ENCODE results near the gene ZBTB38.

The ZBTB38 gene

DNA sequence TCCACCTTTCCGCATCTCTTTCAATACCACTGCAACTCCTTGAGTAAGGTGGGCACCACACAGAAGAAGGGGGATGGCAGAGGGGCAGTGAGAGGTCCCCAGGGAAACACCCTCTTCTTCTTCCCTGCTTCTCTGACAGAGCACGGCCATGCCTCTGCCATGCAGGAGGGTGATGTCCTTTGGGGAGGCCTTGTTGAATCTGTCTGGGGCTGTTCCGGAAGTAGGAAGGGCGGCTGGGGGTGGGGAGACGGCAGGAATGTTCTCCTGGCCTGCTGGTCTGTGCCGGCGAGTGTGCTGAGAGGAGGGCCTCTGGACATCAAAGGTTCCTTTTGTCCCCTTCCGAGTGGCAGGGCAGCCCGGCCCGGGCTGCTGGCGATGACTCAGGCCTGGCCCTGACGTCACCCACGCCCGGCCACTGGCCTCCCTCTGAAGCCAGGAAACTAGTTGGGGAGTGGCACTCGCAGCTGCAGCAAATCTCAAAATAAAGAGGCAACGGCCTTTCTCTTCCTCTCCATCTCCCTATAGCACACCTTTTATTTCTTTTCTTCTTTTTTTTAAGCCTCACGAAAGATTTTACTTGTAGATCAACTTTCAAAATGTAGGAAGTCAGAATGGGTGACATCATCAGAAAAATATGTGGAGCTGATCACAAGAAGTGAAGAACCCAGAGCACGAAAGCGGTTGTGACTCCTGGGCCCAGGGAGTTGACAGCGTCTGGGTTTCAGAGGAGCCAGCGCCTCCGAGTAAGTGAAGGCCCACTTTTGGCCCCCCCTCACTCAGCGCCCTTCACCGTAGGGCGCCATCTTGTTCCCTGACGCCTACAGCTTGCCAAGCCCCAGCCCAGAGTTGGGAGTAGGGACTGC lies at the start of gene ZBTB38:
Gene ZBTB38 (plus strand): TSS at position 443 of the 863 bp plus-strand sequence. CDS start 73,885 bp downstream, outside the sequence.
- Histone ChIP-seq H3K27ac (peak within 1 kb of the TSS; percentile 15 to 95 (median 81)), H3K4me3 (peak within 1 kb of the TSS in 4 of 7 experiments; percentile 2 to 14 (median 4))

GRCh38 chr3:141320399-141321108 lies 47.8 kb upstream of the ZBTB38 start:
- Histone ChIP-seq H3K4me3 (no peak overlapping the region), H3K27ac (peak overlapping the region in 6 of 21 experiments; percentile 23 to 70 (median 62))

DNA sequence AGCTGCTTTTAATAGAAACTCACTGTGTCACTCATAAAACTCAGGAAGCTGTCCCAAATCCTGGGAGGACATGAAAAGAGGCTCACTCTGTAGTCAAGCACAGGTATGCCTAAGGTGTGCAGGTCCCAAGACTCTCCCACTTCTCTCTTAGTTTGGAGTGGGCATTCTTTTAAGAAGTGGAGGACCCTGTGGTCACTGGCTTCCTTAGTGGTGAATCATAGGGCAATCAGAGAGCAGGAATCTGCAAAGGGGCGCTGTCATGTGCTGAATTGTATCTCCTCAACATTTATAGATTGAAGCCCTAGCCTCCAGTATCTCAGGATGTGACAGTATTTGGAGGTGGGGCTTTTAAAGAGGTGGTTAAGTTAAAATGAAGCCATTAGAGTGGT lies 47.2 kb upstream of the ZBTB38 start:
- no peak overlapping the region for H3K4me3 ChIP-seq
- H3K27ac ChIP-seq = peak overlapping the region in 6 of 21 experiments; percentile 23 to 70 (median 62)

GRCh38 chr3:141323936-141324704 lies 44.2 kb upstream of the ZBTB38 start:
- no peak overlapping the region for H3K27ac ChIP-seq
- no peak overlapping the region for H3K4me3 ChIP-seq

GRCh38 chr3:141326123-141326522 lies 42.2 kb upstream of the ZBTB38 start:
- Histone ChIP-seq H3K4me3 (no peak overlapping the region), H3K27ac (no peak overlapping the region)

DNA sequence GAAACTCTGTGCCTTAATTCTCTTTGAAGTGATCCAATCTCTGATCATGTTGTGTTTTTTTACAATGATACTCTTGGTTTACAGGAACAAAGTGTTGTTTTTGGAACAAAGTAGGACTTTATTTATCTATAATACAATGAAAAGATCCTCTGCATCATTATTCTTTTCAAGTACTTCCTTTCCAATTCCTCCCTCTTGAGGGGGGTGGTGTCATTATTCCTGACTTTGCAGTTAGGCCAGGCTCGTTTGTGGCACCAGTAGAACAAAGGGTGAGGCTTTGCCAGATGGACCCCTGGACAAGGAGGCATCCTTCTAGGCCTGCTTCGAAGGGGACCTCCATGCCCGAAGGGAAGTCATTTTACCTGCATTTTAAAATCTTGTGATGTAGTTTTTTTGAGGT lies 41.7 kb upstream of the ZBTB38 start:
- H3K27ac ChIP-seq = no peak overlapping the region
- no peak overlapping the region for H3K4me3 ChIP-seq

GRCh38 chr3:141328286-141329166 lies 39.8 kb upstream of the ZBTB38 start:
- H3K4me3 ChIP-seq = no peak overlapping the region
- no peak overlapping the region for H3K27ac ChIP-seq

DNA sequence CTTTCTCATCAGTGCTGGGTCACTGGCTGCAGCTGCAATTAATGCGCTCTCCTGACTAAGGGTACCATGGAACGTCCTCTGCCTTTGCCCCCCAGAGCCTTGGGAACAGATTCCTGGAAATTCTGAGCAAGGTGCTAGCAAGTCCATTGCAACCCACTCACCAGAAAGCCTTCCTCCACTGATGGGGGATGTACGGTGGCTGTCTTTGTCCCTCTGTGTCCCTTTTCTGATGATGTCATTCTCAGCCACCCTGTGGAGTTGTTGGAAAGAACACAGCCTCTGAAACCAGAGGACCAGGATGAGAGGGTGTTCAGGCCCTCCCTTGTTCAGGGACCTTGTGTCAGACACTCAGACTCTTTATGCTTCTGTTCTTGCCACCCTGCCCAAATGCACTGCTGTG lies 38.1 kb upstream of the ZBTB38 start:
- H3K4me3 ChIP-seq = no peak overlapping the region
- H3K27ac ChIP-seq = no peak overlapping the region

- Histone ChIP-seq H3K4me3 (no peak overlapping the region), H3K27ac (peak overlapping the region in 5 of 21 experiments; percentile 25 to 78 (median 48))
Observed at GRCh38 chr3:141330718-141331376, 37.5 kb upstream of the ZBTB38 start.

DNA sequence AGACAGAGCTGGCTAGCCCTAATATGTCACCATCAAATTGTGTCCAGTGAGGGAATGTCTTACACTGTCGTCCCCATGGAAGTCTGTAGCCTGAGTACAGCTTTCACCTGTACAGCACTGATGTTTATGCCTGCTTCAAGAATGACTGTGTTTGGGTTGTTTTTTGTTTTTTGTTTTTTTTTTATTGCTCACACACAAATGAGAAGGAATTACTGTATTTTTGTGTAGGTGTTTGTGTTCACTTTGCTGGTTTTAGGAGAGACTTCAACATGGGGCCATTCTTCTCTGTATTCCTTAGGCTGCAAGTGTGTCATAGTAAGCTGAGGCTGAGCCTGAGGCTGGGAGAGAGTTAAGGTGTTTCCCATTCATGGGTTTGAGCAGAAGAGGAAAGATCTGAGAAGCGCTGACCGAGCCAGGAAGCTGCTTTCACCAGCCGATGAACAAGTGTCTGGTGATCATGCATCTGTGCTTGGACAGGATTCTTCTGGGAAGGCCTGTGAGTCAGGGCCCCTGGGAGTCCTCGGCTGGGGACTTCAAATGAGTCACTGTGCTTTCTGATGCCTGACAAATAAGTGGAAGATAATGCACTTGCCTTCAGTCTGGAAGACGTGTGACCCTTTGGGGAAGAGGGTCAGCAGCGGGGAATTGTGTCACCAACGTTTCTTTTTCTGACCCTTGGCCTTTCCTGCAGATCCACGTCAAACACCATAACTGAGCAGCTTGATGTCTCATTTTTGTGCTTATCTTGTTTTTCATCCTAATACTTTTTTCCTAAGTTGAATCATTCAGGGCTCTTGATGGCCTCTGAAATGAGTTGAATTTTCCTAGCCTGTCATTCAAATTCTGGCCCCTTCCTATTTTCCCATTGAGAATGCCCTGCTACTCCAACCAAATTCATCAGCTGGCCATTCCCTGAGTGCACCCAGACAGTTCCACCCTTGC lies 36.7 kb upstream of the ZBTB38 start:
- H3K27ac ChIP-seq = peak overlapping the region in 11 of 21 experiments; percentile 19 to 87 (median 34)
- H3K4me3 ChIP-seq = no peak overlapping the region

GRCh38 chr3:141332416-141332815 lies 35.9 kb upstream of the ZBTB38 start:
- H3K4me3 ChIP-seq = no peak overlapping the region
- peak overlapping the region in 11 of 21 experiments; percentile 19 to 87 (median 34) for H3K27ac ChIP-seq

- no peak overlapping the region for H3K4me3 ChIP-seq
Observed at GRCh38 chr3:141333836-141334626, 34.3 kb upstream of the ZBTB38 start.

GRCh38 chr3:141334627-141335250 lies 33.6 kb upstream of the ZBTB38 start:
- Histone ChIP-seq H3K4me3 (no peak overlapping the region), H3K27ac (no peak overlapping the region)

More at GRCh38 chr3:141333836-141334626, 34.3 kb upstream of the ZBTB38 start:
- peak overlapping the region in 1 of 21 experiments; percentile 83 for H3K27ac ChIP-seq

- Histone ChIP-seq H3K27ac (peak overlapping the region in 3 of 21 experiments; percentile 5 to 16 (median 6)), H3K4me3 (no peak overlapping the region)
Observed at GRCh38 chr3:141335531-141336061, 32.7 kb upstream of the ZBTB38 start.

DNA sequence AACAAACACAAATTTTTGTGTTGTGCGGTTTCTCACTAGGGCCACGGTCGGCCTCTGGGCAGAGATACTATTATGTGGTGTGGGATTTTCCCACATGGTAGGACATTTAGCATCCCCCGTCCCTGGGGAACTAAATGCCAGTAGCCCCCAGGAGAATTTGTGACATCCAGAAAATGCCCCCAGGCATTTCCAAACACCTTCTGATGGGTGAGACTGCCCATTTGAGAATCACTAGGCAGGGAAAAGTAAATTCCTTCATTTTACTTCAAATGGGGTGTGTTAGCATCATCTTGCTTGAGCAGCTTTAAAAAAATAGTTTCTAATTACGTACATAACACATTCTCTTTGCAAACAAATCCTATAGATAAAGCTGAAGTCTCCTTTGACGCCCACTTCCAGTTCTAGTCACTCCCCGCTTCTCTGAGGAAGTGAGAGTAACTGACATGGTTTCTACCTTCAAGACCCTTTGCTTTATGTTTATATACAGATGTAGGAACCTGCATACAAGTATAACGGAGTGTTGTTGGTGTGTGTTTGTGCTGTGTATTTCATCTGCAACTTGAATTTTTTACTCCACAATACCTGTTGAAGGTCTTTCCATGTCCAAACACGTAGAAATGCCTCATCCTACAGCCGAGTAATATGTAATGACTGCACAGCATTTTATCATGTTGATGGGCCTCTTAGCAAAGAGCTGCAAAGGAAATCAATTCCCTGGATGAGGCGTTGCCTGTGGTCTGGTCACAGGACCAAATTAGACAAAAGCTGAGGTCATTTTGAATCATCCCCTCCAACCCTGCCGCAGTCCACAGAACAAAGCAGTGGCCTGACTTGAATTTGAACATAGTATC lies 31.4 kb upstream of the ZBTB38 start:
- Histone ChIP-seq H3K4me3 (no peak overlapping the region), H3K27ac (peak overlapping the region in 6 of 21 experiments; percentile 8 to 63 (median 22))

Measured in skin epidermis (tissue), 12 donors.